Stimulated activated CD4-positive, alpha-beta T cell treated with anti-CD3 and anti-CD28 coated beads, Interleukin-2, amount 100 ng/mL, for 48 hours (primary cell): ENCODE results near the gene PGBD5.
"Not testable (repeated sequence)": the region's sequence is repeated elsewhere in the genome, so short reads cannot be mapped to it uniquely, and the experiment has no call there.

Experiments
- DNase-seq, 2 donors: peaks; one replicate each; pipeline ENCODE4 v3.0.0-alpha.2; 2020

Gene PGBD5

GRCh38 chr1:230425252-230426091, 660 bp downstream of the PGBD5 start:
- no peak for DNase-seq

GRCh38 chr1:230424391-230425251, 1.5 kb downstream of the PGBD5 start:
- DNase-seq, result no peak

GRCh38 chr1:230423951-230424350, 2.2 kb downstream of the PGBD5 start:
- DNase-seq, result no peak

- DNase-seq, result no peak
Measured at GRCh38 chr1:230423261-230423660, 2.9 kb downstream of the PGBD5 start.

- DNase-seq, result no peak
Measured at GRCh38 chr1:230422221-230422981, 3.7 kb downstream of the PGBD5 start.

- DNase-seq, result no peak
Measured at GRCh38 chr1:230421481-230421880, 4.7 kb downstream of the PGBD5 start.

GRCh38 chr1:230420372-230420771, 5.8 kb downstream of the PGBD5 start:
- DNase-seq, result not testable (repeated sequence)

GRCh38 chr1:230416430-230416829, 9.7 kb downstream of the PGBD5 start:
- DNase-seq, result no peak

- no peak for DNase-seq
Measured at GRCh38 chr1:230415405-230416132, 10.6 kb downstream of the PGBD5 start.

GRCh38 chr1:230414694-230415093, 11.4 kb downstream of the PGBD5 start:
- no peak for DNase-seq

GRCh38 chr1:230414102-230414501, 12.0 kb downstream of the PGBD5 start:
- DNase-seq, result no peak

GRCh38 chr1:230413061-230413460, 13.1 kb downstream of the PGBD5 start:
- DNase-seq, result no peak

- DNase-seq, result no peak
Measured at GRCh38 chr1:230408971-230409370, 17.2 kb downstream of the PGBD5 start.

- DNase-seq, result no peak
Measured at GRCh38 chr1:230407351-230407750, 18.8 kb downstream of the PGBD5 start.

GRCh38 chr1:230406727-230407126, 19.4 kb downstream of the PGBD5 start:
- DNase-seq, result not testable (repeated sequence)

GRCh38 chr1:230403442-230403841, 22.7 kb downstream of the PGBD5 start:
- DNase-seq, result no peak

- no peak for DNase-seq
Measured at GRCh38 chr1:230401763-230402294, 24.3 kb downstream of the PGBD5 start.

- DNase-seq, result no peak
Measured at GRCh38 chr1:230401101-230401500, 25.0 kb downstream of the PGBD5 start.

- DNase-seq, result no peak
Measured at GRCh38 chr1:230400007-230400344, 26.2 kb downstream of the PGBD5 start.

GRCh38 chr1:230399321-230400006, 26.7 kb downstream of the PGBD5 start:
- no peak for DNase-seq

- DNase-seq, result no peak
Measured at GRCh38 chr1:230398856-230399255, 27.3 kb downstream of the PGBD5 start.

- DNase-seq, result no peak
Measured at GRCh38 chr1:230396966-230397365, 29.2 kb downstream of the PGBD5 start.
